GM12878 (cell line): Measurements from ENCODE around the gene SORCS2.

Source experiments
- BCL11A ChIP-seq: IDR thresholded peaks from 2 replicates; pipeline ENCODE4 v1.6.1; 2011; ENCODE audit warnings: low read depth, low read length
- BCL3 ChIP-seq: IDR thresholded peaks from 2 replicates; pipeline ENCODE4 v1.6.1; 2011; ENCODE audit warnings: borderline replicate concordance, low read depth, mild to moderate bottlenecking, moderate library complexity, low read length; ENCODE audit not compliant: insufficient read depth, poor library complexity, severe bottlenecking
- CBX5 ChIP-seq: sonication (generic); IDR thresholded peaks from 2 replicates; pipeline ENCODE4 v1.6.1; 2016; ENCODE audit warnings: low read depth, moderate library complexity, mild to moderate bottlenecking, inconsistent platforms
- CHD2 ChIP-seq: IDR thresholded peaks from 2 replicates; pipeline ENCODE4 v1.6.1; 2011; ENCODE audit warnings: low read depth, low read length, improper control_type of control experiment, borderline replicate concordance
- CHD4 ChIP-seq: fragments of 200-600 bp; sonication (generic); IDR thresholded peaks from 2 replicates; pipeline ENCODE4 v1.6.1; 2016; ENCODE audit warnings: mild to moderate bottlenecking
- CTCF ChIP-seq, 3 experiments: IDR thresholded peaks in 2 of 3; conservative IDR thresholded peaks in 1 of 3; 2 replicates each; pipeline ENCODE4 v1.5.1; 2011; ENCODE audit warnings: low read depth in 3 of 3, low read length in 3 of 3, mild to moderate bottlenecking in 3 of 3, control low read depth in 2 of 3, moderate library complexity in 2 of 3, inconsistent platforms in 1 of 3, mixed read lengths in 1 of 3; ENCODE audit not compliant: control insufficient read depth in 2 of 3, insufficient read depth in 1 of 3; ENCODE audit errors: extremely low read depth in 1 of 3
- EZH2 ChIP-seq: IDR thresholded peaks from 2 replicates; pipeline ENCODE4 v1.6.1; 2012; ENCODE audit warnings: low read depth, mild to moderate bottlenecking, control low read depth, inconsistent platforms, low read length, borderline replicate concordance; ENCODE audit not compliant: control insufficient read depth
- HCFC1 ChIP-seq: fragments of 150-350 bp; IDR thresholded peaks from 2 replicates; pipeline ENCODE4 v1.6.1; 2014; ENCODE audit warnings: low read length
- POLR2A ChIP-seq: IDR thresholded peaks from 2 replicates; pipeline ENCODE4 v1.6.1; 2011; ENCODE audit warnings: low read depth, mild to moderate bottlenecking, low read length
- POLR2AphosphoS5 ChIP-seq: IDR thresholded peaks from 2 replicates; pipeline ENCODE4 v1.6.1; 2011; ENCODE audit warnings: mild to moderate bottlenecking, low read length, inconsistent platforms

- no peak for TF ChIP-seq CHD2
- no peak for TF ChIP-seq CTCF (IDR thresholded peaks at IDR 0.05 in 2 of 3, conservative IDR thresholded peaks at IDR 0.05 in 1 of 3; ENCODE audit: control insufficient read depth in 2 of 3, extremely low read depth in 1 of 3, insufficient read depth in 1 of 3, low read depth in 3 of 3, low read length in 3 of 3)
- no peak for TF ChIP-seq EZH2
- TF ChIP-seq CBX5, result no peak
- no peak for TF ChIP-seq HCFC1
- no peak for TF ChIP-seq CHD4
- no peak for TF ChIP-seq POLR2A
- TF ChIP-seq BCL3, result no peak
- TF ChIP-seq POLR2AphosphoS5, result no peak
- TF ChIP-seq BCL11A, result no peak
Measured at GRCh38 chr4:7726665-7727413, 534.5 kb downstream of the SORCS2 start.
